Progenitor cell of endocrine pancreas (in vitro differentiated cells): ENCODE measurements around the gene C1orf122. TPM values are rescaled to one million over a fixed set of nuclear protein-coding genes. Genes with fewer than 3 reads are reported as not detected.

Experiments used
- DNase-seq: peaks from one replicate; pipeline ENCODE4 v3.0.0; 2021; ENCODE audit warnings: low spot score; ENCODE audit not compliant: unreplicated experiment
- H3K27ac Mint-ChIP-seq: 2 replicates; pipeline ENCODE4 v1.8.0; 2021; ENCODE audit warnings: mild to moderate bottlenecking, moderate library complexity, mixed read lengths
- H3K27me3 Mint-ChIP-seq: 2 replicates; pipeline ENCODE4 v1.8.0; 2021; ENCODE audit warnings: mixed read lengths
- H3K36me3 Mint-ChIP-seq: 2 replicates; pipeline ENCODE4 v1.8.0; 2022; ENCODE audit warnings: mixed read lengths; ENCODE audit not compliant: insufficient read depth
- H3K4me1 Mint-ChIP-seq: 2 replicates; pipeline ENCODE4 v1.8.0; 2021; ENCODE audit warnings: low read depth, mixed read lengths
- H3K4me3 Mint-ChIP-seq: 2 replicates; pipeline ENCODE4 v1.8.0; 2021; ENCODE audit warnings: low read depth, mild to moderate bottlenecking, moderate library complexity, mixed read lengths
- H3K9me3 Mint-ChIP-seq: 2 replicates; pipeline ENCODE4 v1.8.0; 2021; ENCODE audit warnings: low read depth, mixed read lengths
- total RNA-seq: library from RNA; stranded (reverse); gene quantifications from 2 replicates; pipeline ENCODE4 v1.2.1, GENCODE V29; 2021
- TF ChIP-seq, protein P1 (sequence below): fragments of 200-600 bp; sonication (generic); IDR thresholded peaks from one replicate; pipeline ENCODE4 v1.5.0; 2021; ENCODE audit warnings: antibody characterized with exemption, mild to moderate bottlenecking; ENCODE audit not compliant: unreplicated experiment

The C1orf122 gene
- total RNA-seq, 1 donor from 2014 or later = 43.6 TPM

DNA sequence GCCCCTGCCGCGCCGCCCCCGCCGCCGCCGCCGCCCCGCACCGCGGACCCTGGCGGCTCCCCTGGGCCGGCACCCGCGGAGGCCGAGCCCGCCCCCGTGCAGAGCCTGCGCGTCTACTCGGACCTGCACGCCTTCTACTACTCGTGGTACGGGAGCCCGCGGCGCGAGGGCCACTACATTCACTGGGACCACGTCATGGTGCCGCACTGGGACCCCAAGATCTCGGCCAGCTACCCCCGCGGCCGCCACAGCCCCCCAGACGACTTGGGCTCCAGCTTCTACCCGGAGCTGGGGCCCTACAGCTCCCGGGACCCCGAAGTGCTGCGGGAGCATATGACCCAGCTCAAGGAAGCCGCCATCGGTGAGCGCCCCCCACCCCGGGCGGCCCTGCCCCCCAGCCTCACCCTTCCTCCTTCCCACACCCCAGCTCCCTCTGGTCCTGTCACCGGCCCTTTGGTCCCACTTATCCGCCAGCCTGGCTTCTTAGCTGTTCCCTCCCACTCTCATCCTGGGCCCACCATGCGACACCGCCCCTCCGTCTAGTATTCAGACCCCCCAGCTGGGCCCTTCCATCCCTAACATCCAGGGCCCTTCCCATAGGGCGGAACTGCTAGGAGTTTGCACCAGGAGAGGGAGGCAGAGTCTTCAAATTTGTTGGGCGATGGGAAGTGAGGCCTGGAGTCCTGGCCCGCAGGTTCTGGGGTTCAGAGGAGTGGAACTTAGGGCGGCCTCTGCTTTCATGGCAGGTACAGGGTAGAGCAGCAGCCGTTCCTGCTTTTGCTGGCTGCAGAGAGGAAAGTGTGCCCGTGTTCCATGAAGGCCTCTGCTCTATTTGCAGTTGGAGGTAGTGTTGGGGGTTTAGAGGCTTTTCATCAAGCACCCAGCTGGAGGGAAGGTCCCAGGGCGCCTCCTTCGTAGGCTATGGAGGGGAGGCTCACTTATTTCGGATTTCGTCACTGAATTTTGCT, 12.9 kb upstream of the C1orf122 start:
- peaks cover 3% of the 10 kb centered on the region for H3K27me3 Mint-ChIP-seq
- TF ChIP-seq, protein P1, sequence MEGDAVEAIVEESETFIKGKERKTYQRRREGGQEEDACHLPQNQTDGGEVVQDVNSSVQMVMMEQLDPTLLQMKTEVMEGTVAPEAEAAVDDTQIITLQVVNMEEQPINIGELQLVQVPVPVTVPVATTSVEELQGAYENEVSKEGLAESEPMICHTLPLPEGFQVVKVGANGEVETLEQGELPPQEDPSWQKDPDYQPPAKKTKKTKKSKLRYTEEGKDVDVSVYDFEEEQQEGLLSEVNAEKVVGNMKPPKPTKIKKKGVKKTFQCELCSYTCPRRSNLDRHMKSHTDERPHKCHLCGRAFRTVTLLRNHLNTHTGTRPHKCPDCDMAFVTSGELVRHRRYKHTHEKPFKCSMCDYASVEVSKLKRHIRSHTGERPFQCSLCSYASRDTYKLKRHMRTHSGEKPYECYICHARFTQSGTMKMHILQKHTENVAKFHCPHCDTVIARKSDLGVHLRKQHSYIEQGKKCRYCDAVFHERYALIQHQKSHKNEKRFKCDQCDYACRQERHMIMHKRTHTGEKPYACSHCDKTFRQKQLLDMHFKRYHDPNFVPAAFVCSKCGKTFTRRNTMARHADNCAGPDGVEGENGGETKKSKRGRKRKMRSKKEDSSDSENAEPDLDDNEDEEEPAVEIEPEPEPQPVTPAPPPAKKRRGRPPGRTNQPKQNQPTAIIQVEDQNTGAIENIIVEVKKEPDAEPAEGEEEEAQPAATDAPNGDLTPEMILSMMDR = no peak
- peak overlapping the region; percentile 74 for H3K4me3 Mint-ChIP-seq
- H3K9me3 Mint-ChIP-seq = no peaks in the 10 kb centered on the region
- H3K4me1 Mint-ChIP-seq = peaks cover 17% of the 10 kb centered on the region
- peak overlapping the region; percentile 84 for H3K27ac Mint-ChIP-seq
- no peak for DNase-seq
- H3K36me3 Mint-ChIP-seq = peaks cover 6% of the 10 kb centered on the region

GRCh38 chr1:37795340-37796125, 12.1 kb upstream of the C1orf122 start:
- H3K27me3 Mint-ChIP-seq = peaks cover 3% of the 10 kb centered on the region
- DNase-seq = peak; percentile 68
- no peak overlapping the region for H3K27ac Mint-ChIP-seq
- H3K9me3 Mint-ChIP-seq = no peaks in the 10 kb centered on the region
- TF ChIP-seq, protein P1 = no peak
- peak overlapping the region; percentile 74 for H3K4me3 Mint-ChIP-seq
- H3K4me1 Mint-ChIP-seq = peaks cover 10% of the 10 kb centered on the region
- H3K36me3 Mint-ChIP-seq = peaks cover 7% of the 10 kb centered on the region

DNA sequence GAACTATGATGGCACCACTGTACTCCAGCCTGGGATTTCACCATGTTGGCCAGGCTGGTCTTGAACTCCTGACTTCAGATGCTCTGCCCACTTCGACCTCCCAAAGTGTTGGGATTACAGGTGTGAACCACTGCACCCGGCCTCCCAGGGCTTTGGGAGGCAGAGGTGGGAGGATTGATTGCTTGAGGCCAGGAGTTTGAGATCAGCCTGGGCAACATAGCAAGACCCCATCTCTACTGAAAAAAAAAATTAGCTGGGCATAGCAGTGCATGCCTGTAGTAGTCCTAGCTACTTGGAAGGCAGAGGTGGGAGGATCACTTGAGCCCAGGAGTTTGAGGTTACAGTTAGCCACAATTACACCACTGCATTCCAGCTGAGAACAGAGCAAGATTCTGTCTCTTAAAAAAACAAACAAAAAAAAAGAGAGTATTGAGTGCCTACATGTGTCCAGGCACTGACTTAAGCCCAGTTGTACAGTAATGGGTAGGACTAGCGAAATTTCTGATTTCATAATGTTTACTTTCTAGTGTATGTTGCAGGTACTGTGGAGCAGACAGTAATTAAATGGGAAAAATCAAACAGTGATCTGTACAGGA, 9.7 kb upstream of the C1orf122 start:
- no peak overlapping the region for H3K4me3 Mint-ChIP-seq

GRCh38 chr1:37802439-37802838, 5.2 kb upstream of the C1orf122 start:
- Mint-ChIP-seq H3K27me3 (no peaks in the 10 kb centered on the region), H3K36me3 (peaks cover 23% of the 10 kb centered on the region), H3K27ac (no peak overlapping the region), H3K9me3 (no peaks in the 10 kb centered on the region), H3K4me1 (peaks cover 5% of the 10 kb centered on the region), H3K4me3 (no peak overlapping the region)
- TF ChIP-seq, protein P1 = no peak
- DNase-seq = no peak

More for the DNA sequence above, 9.7 kb upstream of the C1orf122 start:
- no peak for DNase-seq
- peaks cover 15% of the 10 kb centered on the region for H3K36me3 Mint-ChIP-seq
- TF ChIP-seq, protein P1 = no peak
- peaks cover 3% of the 10 kb centered on the region for H3K27me3 Mint-ChIP-seq
- H3K27ac Mint-ChIP-seq = no peak overlapping the region
- H3K9me3 Mint-ChIP-seq = no peaks in the 10 kb centered on the region
- peaks cover 5% of the 10 kb centered on the region for H3K4me1 Mint-ChIP-seq

GRCh38 chr1:37807220-37807554, 403 bp upstream of the C1orf122 start:
- Mint-ChIP-seq H3K36me3 (peaks cover 14% of the 10 kb centered on the region), H3K4me1 (peaks cover 7% of the 10 kb centered on the region), H3K27ac (peak overlapping the region; percentile 91), H3K9me3 (no peaks in the 10 kb centered on the region), H3K4me3 (peak overlapping the region; percentile 81), H3K27me3 (no peaks in the 10 kb centered on the region)
- TF ChIP-seq, protein P1 = no peak
- DNase-seq = no peak
